ENCODE results near the gene MRPL32.

GRCh38 chr7:42964849-42965805 lies 33.0 kb downstream of the MRPL32 start:
- TF ChIP-seq, protein P1, sequence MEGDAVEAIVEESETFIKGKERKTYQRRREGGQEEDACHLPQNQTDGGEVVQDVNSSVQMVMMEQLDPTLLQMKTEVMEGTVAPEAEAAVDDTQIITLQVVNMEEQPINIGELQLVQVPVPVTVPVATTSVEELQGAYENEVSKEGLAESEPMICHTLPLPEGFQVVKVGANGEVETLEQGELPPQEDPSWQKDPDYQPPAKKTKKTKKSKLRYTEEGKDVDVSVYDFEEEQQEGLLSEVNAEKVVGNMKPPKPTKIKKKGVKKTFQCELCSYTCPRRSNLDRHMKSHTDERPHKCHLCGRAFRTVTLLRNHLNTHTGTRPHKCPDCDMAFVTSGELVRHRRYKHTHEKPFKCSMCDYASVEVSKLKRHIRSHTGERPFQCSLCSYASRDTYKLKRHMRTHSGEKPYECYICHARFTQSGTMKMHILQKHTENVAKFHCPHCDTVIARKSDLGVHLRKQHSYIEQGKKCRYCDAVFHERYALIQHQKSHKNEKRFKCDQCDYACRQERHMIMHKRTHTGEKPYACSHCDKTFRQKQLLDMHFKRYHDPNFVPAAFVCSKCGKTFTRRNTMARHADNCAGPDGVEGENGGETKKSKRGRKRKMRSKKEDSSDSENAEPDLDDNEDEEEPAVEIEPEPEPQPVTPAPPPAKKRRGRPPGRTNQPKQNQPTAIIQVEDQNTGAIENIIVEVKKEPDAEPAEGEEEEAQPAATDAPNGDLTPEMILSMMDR (IDR thresholded peaks at IDR 0.05), result no peak
- no peak for TF ChIP-seq ZFX (IDR thresholded peaks at IDR 0.05; ENCODE audit: borderline replicate concordance)

Data from 22Rv1 (cell line).